CD14-positive monocyte (primary cell): ENCODE data around the gene ZNF254. TPM values are rescaled to one million over a fixed set of nuclear protein-coding genes. Genes with fewer than 3 reads are reported as not detected.

Experiments used
- DNase-seq, 3 donors: peaks; one replicate each; pipeline ENCODE4 v3.0.0-alpha.2; 2011 to 2022
- H2AFZ ChIP-seq: 2 replicates; pipeline ENCODE4 v1.6.0; 2012; ENCODE audit warnings: mild to moderate bottlenecking, low read depth, low read length, inconsistent platforms; ENCODE audit not compliant: insufficient read depth, poor library complexity, severe bottlenecking
- H3K27ac ChIP-seq, 2 donors: 1 replicate in 1 of 2; 2 replicates in 1 of 2; pipeline ENCODE4 v1.5.1; 2012 to 2013; ENCODE audit warnings: low read length in 2 of 2, control low read depth in 1 of 2, inconsistent platforms in 1 of 2, low read depth in 1 of 2, mild to moderate bottlenecking in 1 of 2
- H3K27me3 ChIP-seq, 2 donors: one replicate each; pipeline versions ENCODE4 v1.6.0 to v1.6.1; 2011 to 2013; ENCODE audit warnings: low read length in 2 of 2; ENCODE audit not compliant: control insufficient read depth in 2 of 2, insufficient read depth in 2 of 2
- H3K36me3 ChIP-seq, 2 donors: replicated peaks in 1 of 2; 1 replicate in 1 of 2; 2 replicates in 1 of 2; pipeline versions ENCODE4 v1.5.1 to v1.6.1; 2012 to 2013; ENCODE audit warnings: low read length in 2 of 2, control low read depth in 1 of 2, inconsistent platforms in 1 of 2, mild to moderate bottlenecking in 1 of 2; ENCODE audit not compliant: insufficient read depth in 2 of 2, control insufficient read depth in 1 of 2
- H3K4me1 ChIP-seq, 2 donors: 1 replicate in 1 of 2; 2 replicates in 1 of 2; pipeline versions ENCODE4 v1.5.1 to v1.6.1; 2012 to 2013; ENCODE audit warnings: low read length in 2 of 2, control low read depth in 1 of 2, inconsistent platforms in 1 of 2, mild to moderate bottlenecking in 1 of 2, moderate library complexity in 1 of 2; ENCODE audit not compliant: insufficient read depth in 2 of 2, control insufficient read depth in 1 of 2
- H3K4me2 ChIP-seq: replicated peaks from 2 replicates; pipeline ENCODE3; 2012; ENCODE audit warnings: low read length, moderate library complexity, mild to moderate bottlenecking; ENCODE audit not compliant: poor library complexity, severe bottlenecking; ENCODE audit errors: extremely low read depth
- H3K4me3 ChIP-seq, 3 experiments: fragments of 200-600 bp in 1 of 3; sonication (generic) in 1 of 3; replicated peaks in 1 of 3; 1 replicate in 2 of 3; 2 replicates in 1 of 3; pipeline ENCODE4 v1.5.1; 2011 to 2013; ENCODE audit warnings: low read length in 3 of 3, mild to moderate bottlenecking in 3 of 3, control low read depth in 2 of 3, low read depth in 2 of 3, inconsistent platforms in 1 of 3, moderate library complexity in 1 of 3
- H3K79me2 ChIP-seq: 2 replicates; pipeline ENCODE4 v1.6.0; 2012; ENCODE audit warnings: mild to moderate bottlenecking, control low read depth, inconsistent platforms, low read length, moderate library complexity; ENCODE audit not compliant: insufficient read depth
- H3K9ac ChIP-seq: 2 replicates; pipeline ENCODE4 v1.6.0; 2017; ENCODE audit warnings: low read length, mild to moderate bottlenecking; ENCODE audit not compliant: insufficient read depth, poor library complexity, severe bottlenecking
- H3K9me3 ChIP-seq, 2 donors: replicated peaks in 1 of 2; 1 replicate in 1 of 2; 2 replicates in 1 of 2; pipeline versions ENCODE4 v1.5.1 to v1.6.1; 2012 to 2013; ENCODE audit warnings: low read length in 2 of 2, control low read depth in 1 of 2; ENCODE audit not compliant: control insufficient read depth in 1 of 2, insufficient read depth in 1 of 2
- H4K20me1 ChIP-seq: 2 replicates; pipeline ENCODE4 v1.6.0; 2012; ENCODE audit warnings: mild to moderate bottlenecking, low read length, control low read depth, moderate library complexity; ENCODE audit not compliant: insufficient read depth
- H3K27ac Mint-ChIP-seq, 7 donors: one replicate each; pipeline ENCODE4 v1.8.0; 2020; ENCODE audit warnings: mild to moderate bottlenecking in 7 of 7, mixed read lengths in 7 of 7, moderate library complexity in 6 of 7, inconsistent platforms in 2 of 7
- H3K27me3 Mint-ChIP-seq, 3 donors: one replicate each; pipeline ENCODE4 v1.8.0; 2021 to 2022; ENCODE audit warnings: low read depth in 3 of 3, mild to moderate bottlenecking in 3 of 3, mixed read lengths in 3 of 3, moderate library complexity in 3 of 3, inconsistent platforms in 1 of 3
- H3K36me3 Mint-ChIP-seq, 2 donors: one replicate each; pipeline ENCODE4 v1.8.0; 2020; ENCODE audit warnings: mixed read lengths in 2 of 2, inconsistent platforms in 1 of 2, mild to moderate bottlenecking in 1 of 2
- H3K4me1 Mint-ChIP-seq: one replicate; pipeline ENCODE4 v1.8.0; 2020; ENCODE audit warnings: mild to moderate bottlenecking, mixed read lengths
- H3K4me3 Mint-ChIP-seq, 2 donors: one replicate each; pipeline ENCODE4 v1.8.0; 2020; ENCODE audit warnings: mild to moderate bottlenecking in 2 of 2, mixed read lengths in 2 of 2, moderate library complexity in 1 of 2
- H3K9me3 Mint-ChIP-seq, 7 donors: one replicate each; pipeline ENCODE4 v1.8.0; 2020 to 2022; ENCODE audit warnings: mixed read lengths in 7 of 7, mild to moderate bottlenecking in 6 of 7, moderate library complexity in 6 of 7, inconsistent platforms in 2 of 7
- CTCF ChIP-seq: fragments of 200-600 bp; IDR thresholded peaks from one replicate; pipeline ENCODE4 v1.8.0; 2022; ENCODE audit warnings: antibody characterized with exemption, mild to moderate bottlenecking
- WGBS: methylation state at CpG from one replicate; pipeline ENCODE4 v1.1.5; 2013; ENCODE audit warnings: missing lambda C conversion rate; ENCODE audit not compliant: insufficient coverage; 5-methylcytosine and 5-hydroxymethylcytosine counted together
- intact Hi-C, 2 donors: fragments of 100-400 bp; cut with micrococcal nuclease; formaldehyde crosslinking; loops; one replicate each; pipeline versions ENCODE4 v1.15.0 to v1.15.1; 2023
- polyA plus RNA-seq, 3 donors: library from polyadenylated mRNA; depleted of rRNA in 1 of 3; unstranded in 2 of 3; stranded (reverse) in 1 of 3; fragments of 300-500 nt in 2 of 3; fragments of >200 nt in 1 of 3; fragmentation: Illumina TruSeq in 2 of 3; gene quantifications; 1 replicate in 2 of 3; 2 replicates in 1 of 3; pipeline ENCODE4 v1.2.3, GENCODE V29; 2012 to 2021

The ZNF254 gene
- polyA plus RNA-seq, 3 donors: 1.4 to 2.9 (median 1.7) TPM

GRCh38 chr19:24078680-24079079 is 8.3 kb upstream of the ZNF254 start:
- Mint-ChIP-seq H3K4me1 (peaks cover 6% of the 10 kb centered on the region), H3K9me3 (peaks cover 4 to 17% (median 9%) of the 10 kb centered on the region in 7 donors), H3K27ac (no peak overlapping the region), H3K36me3 (peaks cover 12 to 20% of the 10 kb centered on the region in 2 donors), H3K4me3 (no peak overlapping the region), H3K27me3 (peaks cover 0 to 4% (median 0%) of the 10 kb centered on the region in 3 donors)
- intact Hi-C loops: no loop called here
- H3K4me3 ChIP-seq: no peak overlapping the region
- H2AFZ ChIP-seq: no peak overlapping the region
- no peak for TF ChIP-seq CTCF
- peaks cover 5 to 6% of the 10 kb centered on the region in 2 donors for H3K9me3 ChIP-seq
- no peak overlapping the region for H3K27ac ChIP-seq
- H3K4me1 ChIP-seq: peaks cover 0 to 5% of the 10 kb centered on the region in 2 donors
- peaks cover 0 to 8% of the 10 kb centered on the region in 2 donors for H3K36me3 ChIP-seq
- no peak overlapping the region for H3K9ac ChIP-seq
- WGBS: no CpG with 5 or more reads among the region's 4 CpGs
- DNase-seq: no peak
- no peak overlapping the region for H3K4me2 ChIP-seq
- H3K79me2 ChIP-seq: no peaks in the 10 kb centered on the region
- H4K20me1 ChIP-seq: no peaks in the 10 kb centered on the region
- no peaks in the 10 kb centered on the region for H3K27me3 ChIP-seq

GRCh38 chr19:24081056-24081455 is 5.9 kb upstream of the ZNF254 start:
- Histone ChIP-seq H3K9ac (no peak overlapping the region), H3K4me2 (no peak overlapping the region), H3K4me1 (peaks cover 0 to 5% of the 10 kb centered on the region in 2 donors), H3K4me3 (no peak overlapping the region), H4K20me1 (no peaks in the 10 kb centered on the region), H3K9me3 (no peaks in the 10 kb centered on the region), H3K36me3 (no peaks in the 10 kb centered on the region), H3K27ac (no peak overlapping the region), H2AFZ (no peak overlapping the region), H3K27me3 (no peaks in the 10 kb centered on the region), H3K79me2 (no peaks in the 10 kb centered on the region)
- H3K27ac Mint-ChIP-seq: no peak overlapping the region
- H3K4me1 Mint-ChIP-seq: peaks cover 6% of the 10 kb centered on the region
- no peak overlapping the region for H3K4me3 Mint-ChIP-seq
- WGBS: 0% methylated on average over 3 of the region's 4 CpGs
- intact Hi-C loops: loop anchor here in 1 of 2 donors (10.0 kb wide), 1 partner anchor 46 kb away; no protein-coding TSS in a partner anchor
- DNase-seq: no peak
- H3K27me3 Mint-ChIP-seq: peaks cover 0 to 4% (median 2%) of the 10 kb centered on the region in 3 donors
- H3K9me3 Mint-ChIP-seq: peaks cover 2 to 13% (median 6%) of the 10 kb centered on the region in 7 donors
- TF ChIP-seq CTCF: no peak
- H3K36me3 Mint-ChIP-seq: peaks cover 3 to 10% of the 10 kb centered on the region in 2 donors
